ENCODE data around the gene BRD1. TPM values are rescaled to one million over a fixed set of nuclear protein-coding genes. Genes with fewer than 3 reads are reported as not detected.

Gene BRD1
- total and polyA plus RNA-seq, 2 experiments from 2014 or later, result 12.3 to 33.8 TPM

GRCh38 chr22:49752598-49753091 is 75.0 kb downstream of the BRD1 start:
- no peaks in the 10 kb centered on the region for H3K27me3 ChIP-seq (ENCODE audit: insufficient read depth)
- DNase-seq (ENCODE audit: low spot score) (no peak), ATAC-seq (no peak)
- H3K9me2 ChIP-seq (ENCODE audit: insufficient read depth), result no peaks in the 10 kb centered on the region
- H3K4me1 ChIP-seq (ENCODE audit: insufficient read depth), result no peaks in the 10 kb centered on the region
- H3K27me3 Mint-ChIP-seq (ENCODE audit: insufficient read depth, low read depth, poor library complexity), result peaks cover 2% of the 10 kb centered on the region
- peaks cover 12% of the 10 kb centered on the region for H3K9me3 Mint-ChIP-seq
- H3K36me3 ChIP-seq (ENCODE audit: insufficient read depth), result no peaks in the 10 kb centered on the region
- no peak overlapping the region for H3K27ac Mint-ChIP-seq
- no peaks in the 10 kb centered on the region for H3K79me2 ChIP-seq (replicated peaks; ENCODE audit: insufficient read depth)
- H3F3A ChIP-seq (replicated peaks; ENCODE audit: low read depth), result no peaks in the 10 kb centered on the region
- H3K4me2 ChIP-seq, result no peak overlapping the region
- no peak overlapping the region for H3K4me3 ChIP-seq
- TF ChIP-seq POLR2AphosphoS5 (IDR thresholded peaks at IDR 0.05; ENCODE audit: low read depth), result no peak
- no peak for TF ChIP-seq JUNB (IDR thresholded peaks at IDR 0.05; ENCODE audit: unreplicated experiment)
- TF ChIP-seq EZH2phosphoT487 (IDR thresholded peaks at IDR 0.05; ENCODE audit: unreplicated experiment), result no peak
- TF ChIP-seq STAT1 (IDR thresholded peaks at IDR 0.05; ENCODE audit: unreplicated experiment), result no peak
- no peak for TF ChIP-seq ZNF462 (CRISPR knock-in tag; IDR thresholded peaks at IDR 0.05)
- no peak for TF ChIP-seq NANOG (IDR thresholded peaks at IDR 0.05; ENCODE audit: borderline replicate concordance)
- no peak for TF ChIP-seq CREB1 (CRISPR knock-in tag; IDR thresholded peaks at IDR 0.05; ENCODE audit: low read depth)
- TF ChIP-seq CTCF (conservative IDR thresholded peaks at IDR 0.05; ENCODE audit: low read depth in 2 of 2), result no peak
- no peak for TF ChIP-seq ETS1 (IDR thresholded peaks at IDR 0.05)
- no peak for TF ChIP-seq ZNF114 (CRISPR knock-in tag; IDR thresholded peaks at IDR 0.05)
- TF ChIP-seq REST (IDR thresholded peaks at IDR 0.05; ENCODE audit: unreplicated experiment), result no peak
- TF ChIP-seq ZNF331 (CRISPR knock-in tag; IDR thresholded peaks at IDR 0.05; ENCODE audit: low read depth), result no peak
- TF ChIP-seq EZH2 (IDR thresholded peaks at IDR 0.05; ENCODE audit: low read depth, unreplicated experiment), result no peak
- H2AFZ ChIP-seq, result no peak overlapping the region
- no peaks in the 10 kb centered on the region for H3K4me1 Mint-ChIP-seq
- peaks cover 3% of the 10 kb centered on the region; the same call in 1 of the 3 replicates for H3K36me3 Mint-ChIP-seq (ENCODE audit: low read depth)
- H3K27ac ChIP-seq (ENCODE audit: low read depth), result no peak overlapping the region
- no peak overlapping the region for H3K4me3 Mint-ChIP-seq
- no peaks in the 10 kb centered on the region for H4K20me1 ChIP-seq (replicated peaks; ENCODE audit: insufficient read depth)

Data from GM23338 (cell line).